Activated T-cell treated with anti-CD3 and anti-CD28 coated beads for 24 hours (primary cell): ENCODE results near the gene DTNA.
"Not testable (repeated sequence)": the region's sequence is repeated elsewhere in the genome, so short reads cannot be mapped to it uniquely, and the experiment has no call there.

Source experiments
- DNase-seq: peaks from one replicate; pipeline ENCODE4 v3.0.0-alpha.2; 2020; ENCODE audit warnings: low read depth

DTNA gene

GRCh38 chr18:34725737-34726136, 15.6 kb downstream of the DTNA start:
- not testable (repeated sequence) for DNase-seq

GRCh38 chr18:34726286-34727004, 16.3 kb downstream of the DTNA start:
- DNase-seq = no peak

- DNase-seq = no peak
Measured at GRCh38 chr18:34729264-34729663, 19.2 kb downstream of the DTNA start.

- no peak for DNase-seq
Measured at GRCh38 chr18:34729740-34730355, 19.8 kb downstream of the DTNA start.

- DNase-seq = no peak
Measured at GRCh38 chr18:34730774-34731173, 20.7 kb downstream of the DTNA start.

GRCh38 chr18:34734056-34734455, 24.0 kb downstream of the DTNA start:
- DNase-seq = no peak

GRCh38 chr18:34734526-34734925, 24.4 kb downstream of the DTNA start:
- DNase-seq = not testable (repeated sequence)

- no peak for DNase-seq
Measured at GRCh38 chr18:34738175-34738894, 28.2 kb downstream of the DTNA start.

GRCh38 chr18:34740101-34740500, 30.0 kb downstream of the DTNA start:
- no peak for DNase-seq

GRCh38 chr18:34740724-34741123, 30.6 kb downstream of the DTNA start:
- no peak for DNase-seq

GRCh38 chr18:34741401-34741800, 31.3 kb downstream of the DTNA start:
- no peak for DNase-seq

- DNase-seq = no peak
Measured at GRCh38 chr18:34742891-34743341, 32.8 kb downstream of the DTNA start.

GRCh38 chr18:34744569-34744968, 34.5 kb downstream of the DTNA start:
- DNase-seq = no peak

GRCh38 chr18:34746614-34747013, 36.5 kb downstream of the DTNA start:
- no peak for DNase-seq

- no peak for DNase-seq
Measured at GRCh38 chr18:34749721-34750120, 39.6 kb downstream of the DTNA start.

- no peak for DNase-seq
Measured at GRCh38 chr18:34752056-34752455, 42.0 kb downstream of the DTNA start.

GRCh38 chr18:34754300-34754699, 44.2 kb downstream of the DTNA start:
- DNase-seq = no peak

- DNase-seq = no peak
Measured at GRCh38 chr18:34757666-34758065, 47.6 kb downstream of the DTNA start.

GRCh38 chr18:34758378-34758948, 48.4 kb downstream of the DTNA start:
- no peak for DNase-seq

- no peak for DNase-seq
Measured at GRCh38 chr18:34760444-34760843, 50.3 kb downstream of the DTNA start.

GRCh38 chr18:34764451-34764850, 54.4 kb downstream of the DTNA start:
- DNase-seq = no peak

GRCh38 chr18:34767601-34768027, 57.5 kb downstream of the DTNA start:
- DNase-seq = no peak

GRCh38 chr18:34771958-34772357, 61.9 kb downstream of the DTNA start:
- DNase-seq = no peak
